Measurements from ENCODE around the gene CCDC186. TPM values are rescaled to one million over a fixed set of nuclear protein-coding genes. Genes with fewer than 3 reads are reported as not detected.

Gene CCDC186
- total and polyA plus RNA-seq, 4 donors, result 5.3 to 96.7 (median 15.1) TPM

DNA sequence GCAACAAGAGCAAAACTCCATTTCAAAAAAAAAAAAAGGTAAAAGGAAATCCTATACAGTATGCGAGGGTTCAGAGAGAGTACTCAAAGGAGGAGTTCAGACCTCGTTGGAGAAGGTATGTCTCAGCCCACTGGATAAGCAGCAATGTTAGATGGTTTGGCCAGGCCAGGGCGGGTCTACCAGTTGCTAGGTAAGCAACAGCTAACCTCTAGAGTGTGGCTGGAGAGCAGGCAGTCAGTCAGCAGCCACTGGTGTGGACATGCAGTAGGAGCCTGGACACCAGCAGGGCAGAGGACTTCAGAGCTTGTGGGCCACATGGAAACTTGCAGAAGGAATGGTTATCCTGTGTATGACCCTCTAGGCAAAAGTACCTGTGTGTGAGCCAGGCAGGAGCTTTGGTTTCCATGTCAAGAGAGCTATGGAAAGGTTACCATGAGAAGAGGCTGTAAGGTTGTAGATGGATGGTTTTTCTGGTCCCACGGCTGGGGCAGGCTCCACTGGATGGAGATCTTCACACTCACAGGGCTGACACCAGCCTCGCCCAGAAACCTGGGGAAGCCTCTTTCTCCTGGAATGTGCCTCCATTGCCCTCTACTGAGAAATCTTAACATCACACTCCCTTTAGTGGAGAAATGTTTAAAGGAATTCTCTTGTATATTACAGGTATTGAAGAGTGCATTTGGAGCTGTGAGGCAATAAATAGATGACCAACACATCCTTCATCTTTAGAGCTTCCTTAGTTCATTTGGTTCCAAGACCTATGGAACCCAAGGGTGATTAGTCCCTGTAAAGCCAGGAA, 63.6 kb downstream of the CCDC186 start:
- ATAC-seq (ENCODE audit: insufficient read depth, low FRiP score), result no peak
- Histone ChIP-seq H3K27me3 (ENCODE audit: control insufficient read depth in 3 of 3, insufficient read depth in 3 of 3, low read length in 2 of 3) (peaks cover 0 to 11% (median 0%) of the 10 kb centered on the region in 3 donors), H3K36me3 (ENCODE audit: control insufficient read depth in 4 of 4, insufficient read depth in 4 of 4, low read length in 4 of 4) (no peaks in the 10 kb centered on the region), H3K27ac (ENCODE audit: low read depth in 1 of 2, low read length in 1 of 2) (no peak overlapping the region), H3K9me3 (ENCODE audit: control insufficient read depth in 4 of 4, insufficient read depth in 3 of 4, low read length in 3 of 4) (no peaks in the 10 kb centered on the region), H3K9ac (ENCODE audit: insufficient read depth in 1 of 2, low read length in 2 of 2) (no peak overlapping the region), H3K4me3 (no peak overlapping the region), H3K4me1 (ENCODE audit: control insufficient read depth in 5 of 5, insufficient read depth in 5 of 5, low read length in 5 of 5) (no peaks in the 10 kb centered on the region)
- WGBS, 2 donors, result 83 to 85% methylated on average over 5 of the region's 5 CpGs
- DNase-seq, result no peak
- TF ChIP-seq, protein P1, sequence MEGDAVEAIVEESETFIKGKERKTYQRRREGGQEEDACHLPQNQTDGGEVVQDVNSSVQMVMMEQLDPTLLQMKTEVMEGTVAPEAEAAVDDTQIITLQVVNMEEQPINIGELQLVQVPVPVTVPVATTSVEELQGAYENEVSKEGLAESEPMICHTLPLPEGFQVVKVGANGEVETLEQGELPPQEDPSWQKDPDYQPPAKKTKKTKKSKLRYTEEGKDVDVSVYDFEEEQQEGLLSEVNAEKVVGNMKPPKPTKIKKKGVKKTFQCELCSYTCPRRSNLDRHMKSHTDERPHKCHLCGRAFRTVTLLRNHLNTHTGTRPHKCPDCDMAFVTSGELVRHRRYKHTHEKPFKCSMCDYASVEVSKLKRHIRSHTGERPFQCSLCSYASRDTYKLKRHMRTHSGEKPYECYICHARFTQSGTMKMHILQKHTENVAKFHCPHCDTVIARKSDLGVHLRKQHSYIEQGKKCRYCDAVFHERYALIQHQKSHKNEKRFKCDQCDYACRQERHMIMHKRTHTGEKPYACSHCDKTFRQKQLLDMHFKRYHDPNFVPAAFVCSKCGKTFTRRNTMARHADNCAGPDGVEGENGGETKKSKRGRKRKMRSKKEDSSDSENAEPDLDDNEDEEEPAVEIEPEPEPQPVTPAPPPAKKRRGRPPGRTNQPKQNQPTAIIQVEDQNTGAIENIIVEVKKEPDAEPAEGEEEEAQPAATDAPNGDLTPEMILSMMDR (IDR thresholded peaks at IDR 0.05; ENCODE audit: control extremely low read depth, extremely low read depth), result no peak

DNA sequence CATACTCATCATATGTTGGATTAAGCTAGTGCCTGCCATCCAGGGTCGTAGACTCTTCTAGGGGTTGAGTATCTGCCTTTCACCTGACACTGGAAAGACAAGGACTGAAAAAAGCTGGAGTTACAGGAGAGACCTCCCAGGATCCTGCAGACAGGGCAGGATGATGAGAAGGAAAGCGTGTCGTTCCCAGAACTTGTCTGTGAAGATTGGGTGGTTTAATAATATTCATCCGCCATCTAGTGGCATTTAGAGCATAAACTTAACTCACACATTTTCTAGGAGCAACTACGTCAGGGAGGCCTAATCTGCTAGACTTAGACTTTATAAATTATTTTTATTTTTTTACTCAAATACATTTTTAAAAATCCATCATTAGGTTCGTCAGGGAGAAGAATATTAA, 70.7 kb downstream of the CCDC186 start:
- TF ChIP-seq, protein P1 (IDR thresholded peaks at IDR 0.05; ENCODE audit: control extremely low read depth, extremely low read depth), result peak; percentile 61
- peak; percentile 34 to 88 (median 82) for DNase-seq

DNA sequence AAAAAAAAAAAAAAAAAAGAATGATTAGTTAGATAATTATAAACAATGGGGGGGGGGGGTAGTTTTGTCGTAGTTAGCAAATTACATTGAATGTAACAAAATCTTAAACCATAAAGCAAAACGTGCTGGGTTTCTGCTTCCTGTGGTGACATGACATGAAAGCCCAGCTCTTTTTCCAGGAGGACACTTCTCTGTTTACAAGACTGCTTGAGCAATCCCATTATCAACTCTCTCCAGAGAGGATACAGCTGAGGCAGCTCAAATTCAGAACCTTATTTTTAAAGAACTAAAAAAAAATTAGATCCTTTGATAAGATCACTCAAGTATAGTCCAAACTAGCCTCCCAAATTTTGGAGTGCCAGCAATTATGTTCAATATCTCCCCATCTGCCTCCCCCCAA, 71.7 kb downstream of the CCDC186 start:
- TF ChIP-seq, protein P1 (IDR thresholded peaks at IDR 0.05; ENCODE audit: control extremely low read depth, extremely low read depth), result no peak
- ATAC-seq (ENCODE audit: insufficient read depth, low FRiP score), result no peak
- Histone ChIP-seq H3K4me3 (no peak overlapping the region), H3K9me3 (ENCODE audit: control insufficient read depth in 4 of 4, insufficient read depth in 3 of 4, low read length in 3 of 4) (no peaks in the 10 kb centered on the region), H3K27ac (ENCODE audit: low read depth in 1 of 2, low read length in 1 of 2) (no peak overlapping the region), H3K9ac (ENCODE audit: insufficient read depth in 1 of 2, low read length in 2 of 2) (no peak overlapping the region), H3K27me3 (ENCODE audit: control insufficient read depth in 3 of 3, insufficient read depth in 3 of 3, low read length in 2 of 3) (peaks cover 0 to 6% (median 0%) of the 10 kb centered on the region in 3 donors), H3K36me3 (ENCODE audit: control insufficient read depth in 4 of 4, insufficient read depth in 4 of 4, low read length in 4 of 4) (no peaks in the 10 kb centered on the region), H3K4me1 (ENCODE audit: control insufficient read depth in 5 of 5, insufficient read depth in 5 of 5, low read length in 5 of 5) (peaks cover 0 to 4% (median 3%) of the 10 kb centered on the region in 5 donors)
- peak in 2 of 3 donors; percentile 64 to 85 for DNase-seq
- 11 to 14% methylated on average over 2 of the region's 2 CpGs for WGBS, 2 donors

More for the DNA sequence above, 70.7 kb downstream of the CCDC186 start:
- 15 to 16% methylated on average over 6 of the region's 6 CpGs for WGBS, 2 donors
- Histone ChIP-seq H3K9me3 (ENCODE audit: control insufficient read depth in 4 of 4, insufficient read depth in 3 of 4, low read length in 3 of 4) (no peaks in the 10 kb centered on the region), H3K4me1 (ENCODE audit: control insufficient read depth in 5 of 5, insufficient read depth in 5 of 5, low read length in 5 of 5) (peaks cover 0 to 4% (median 3%) of the 10 kb centered on the region in 5 donors), H3K4me3 (no peak overlapping the region), H3K27ac (ENCODE audit: low read depth in 1 of 2, low read length in 1 of 2) (no peak overlapping the region), H3K36me3 (ENCODE audit: control insufficient read depth in 4 of 4, insufficient read depth in 4 of 4, low read length in 4 of 4) (no peaks in the 10 kb centered on the region), H3K9ac (ENCODE audit: insufficient read depth in 1 of 2, low read length in 2 of 2) (no peak overlapping the region), H3K27me3 (ENCODE audit: control insufficient read depth in 3 of 3, insufficient read depth in 3 of 3, low read length in 2 of 3) (peaks cover 0 to 6% (median 0%) of the 10 kb centered on the region in 3 donors)
- ATAC-seq (ENCODE audit: insufficient read depth, low FRiP score), result no peak
